ENCODE results near the gene KIAA0040.

KIAA0040 gene

DNA sequence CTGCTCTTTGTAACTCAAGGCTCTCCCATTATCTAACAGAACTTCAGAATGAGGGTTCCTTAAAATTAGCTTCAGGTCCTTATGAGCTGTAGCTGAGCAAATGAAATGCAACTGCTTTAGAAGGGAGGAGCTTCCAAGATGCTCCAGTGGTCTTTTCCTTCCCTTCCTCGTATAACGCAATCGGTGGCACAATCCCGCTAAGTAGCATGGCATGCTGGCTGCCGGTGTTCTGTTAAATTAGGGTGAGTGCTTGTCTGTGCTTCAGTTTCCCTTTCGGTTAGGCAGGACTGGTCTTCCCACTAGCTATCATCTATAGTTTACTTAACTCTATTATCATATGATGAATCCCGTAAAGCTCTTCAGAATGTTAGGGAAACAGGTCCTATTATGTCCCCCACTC lies 917 bp downstream of the KIAA0040 start:
- Histone ChIP-seq H3K36me3 (ENCODE audit: insufficient read depth, low read length) (no peaks in the 10 kb centered on the region; the same call in 1 of the 2 replicates), H3K4me1 (ENCODE audit: insufficient read depth, low read length) (no peaks in the 10 kb centered on the region), H3K9ac (ENCODE audit: low read depth, low read length) (peak overlapping the region; percentile 92), H3K9me3 (ENCODE audit: control insufficient read depth, insufficient read depth, low read length) (no peaks in the 10 kb centered on the region)

DNA sequence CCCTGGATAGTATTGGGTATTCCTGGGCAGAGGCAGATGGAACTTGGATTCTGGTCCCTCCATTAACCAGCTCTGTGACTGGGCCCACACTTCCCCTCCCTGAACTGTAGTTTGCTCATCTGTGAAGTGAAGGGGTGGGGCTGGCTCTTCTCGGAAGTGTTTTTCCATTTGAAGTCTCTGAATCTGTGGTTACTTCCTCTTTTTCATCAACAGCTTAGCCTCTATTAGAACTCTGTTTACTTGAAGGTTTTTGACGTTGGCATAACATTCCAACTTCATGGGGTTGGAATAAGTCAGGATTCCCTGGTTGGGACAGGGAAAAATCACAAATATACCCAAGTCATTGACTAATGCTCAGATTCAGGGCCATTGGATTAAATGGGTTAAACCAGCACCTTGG lies 3.6 kb downstream of the KIAA0040 start:
- Histone ChIP-seq H3K9ac (ENCODE audit: low read depth, low read length) (no peak overlapping the region), H3K36me3 (ENCODE audit: insufficient read depth, low read length) (no peaks in the 10 kb centered on the region; the same call in 1 of the 2 replicates), H3K4me1 (ENCODE audit: insufficient read depth, low read length) (no peaks in the 10 kb centered on the region), H3K9me3 (ENCODE audit: control insufficient read depth, insufficient read depth, low read length) (no peaks in the 10 kb centered on the region)

DNA sequence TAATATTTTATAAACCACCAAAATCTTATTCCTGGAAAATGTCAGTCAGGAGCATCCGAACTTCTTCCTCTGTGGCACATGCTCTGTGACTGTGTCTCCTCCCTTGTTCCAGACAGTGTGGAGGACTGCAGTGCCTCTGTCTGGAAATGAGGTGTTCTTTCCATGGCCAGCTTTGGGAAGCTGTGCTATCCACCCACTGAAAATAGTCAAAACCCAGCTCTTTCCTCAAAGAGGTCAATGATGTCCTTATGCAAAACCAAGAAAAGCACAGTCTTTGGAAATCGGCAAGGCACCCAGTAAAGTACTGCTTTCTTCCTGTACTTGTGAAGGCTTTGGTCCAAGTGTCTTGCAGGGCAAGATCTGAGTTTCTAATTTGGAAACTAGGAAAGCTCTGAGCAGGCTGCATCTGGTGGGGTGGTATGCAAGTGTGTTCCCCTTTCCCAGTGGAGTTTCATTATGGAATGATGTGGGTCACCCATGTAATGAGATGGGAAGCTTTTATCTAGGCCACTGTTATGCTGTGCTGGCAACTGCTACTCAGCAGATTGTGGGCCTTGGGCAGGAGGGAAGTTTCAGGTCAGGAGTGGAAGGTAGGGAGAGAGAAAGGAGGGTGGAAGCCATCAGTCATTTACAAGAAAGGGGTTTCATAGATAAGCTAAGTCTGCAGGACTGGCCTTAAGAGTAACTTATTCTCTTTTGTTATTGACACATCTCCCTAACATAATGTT lies 6.0 kb downstream of the KIAA0040 start:
- Histone ChIP-seq H3K9me3 (ENCODE audit: control insufficient read depth, insufficient read depth, low read length) (no peaks in the 10 kb centered on the region), H3K9ac (ENCODE audit: low read depth, low read length) (no peak overlapping the region), H3K36me3 (ENCODE audit: insufficient read depth, low read length) (no peaks in the 10 kb centered on the region; the same call in 1 of the 2 replicates), H3K4me1 (ENCODE audit: insufficient read depth, low read length) (no peaks in the 10 kb centered on the region; the same call in 1 of the 2 replicates)

DNA sequence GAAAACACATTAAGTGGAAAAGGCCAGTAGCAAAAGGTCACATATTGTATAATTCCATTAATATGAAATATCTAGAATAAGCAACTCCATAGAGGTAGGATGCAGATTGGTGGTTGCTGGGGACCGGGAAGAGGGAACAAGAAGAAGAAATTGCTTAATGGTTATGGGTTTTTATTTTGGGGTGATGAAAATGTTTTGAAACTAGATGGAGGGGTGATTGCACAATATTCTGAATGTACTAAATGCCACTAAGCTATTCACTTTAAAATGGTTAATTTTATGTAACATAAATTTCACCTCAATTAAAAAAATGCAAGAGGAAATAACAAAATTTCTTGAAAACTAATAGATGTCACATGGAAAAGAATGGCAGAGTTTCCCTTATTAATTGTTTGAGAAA lies 6.7 kb downstream of the KIAA0040 start:
- no peaks in the 10 kb centered on the region for H3K9me3 ChIP-seq (ENCODE audit: control insufficient read depth, insufficient read depth, low read length)
- H3K36me3 ChIP-seq (ENCODE audit: insufficient read depth, low read length): no peaks in the 10 kb centered on the region; the same call in 1 of the 2 replicates
- H3K4me1 ChIP-seq (ENCODE audit: insufficient read depth, low read length): no peaks in the 10 kb centered on the region; the same call in 1 of the 2 replicates
- no peak overlapping the region for H3K9ac ChIP-seq (ENCODE audit: low read depth, low read length)

DNA sequence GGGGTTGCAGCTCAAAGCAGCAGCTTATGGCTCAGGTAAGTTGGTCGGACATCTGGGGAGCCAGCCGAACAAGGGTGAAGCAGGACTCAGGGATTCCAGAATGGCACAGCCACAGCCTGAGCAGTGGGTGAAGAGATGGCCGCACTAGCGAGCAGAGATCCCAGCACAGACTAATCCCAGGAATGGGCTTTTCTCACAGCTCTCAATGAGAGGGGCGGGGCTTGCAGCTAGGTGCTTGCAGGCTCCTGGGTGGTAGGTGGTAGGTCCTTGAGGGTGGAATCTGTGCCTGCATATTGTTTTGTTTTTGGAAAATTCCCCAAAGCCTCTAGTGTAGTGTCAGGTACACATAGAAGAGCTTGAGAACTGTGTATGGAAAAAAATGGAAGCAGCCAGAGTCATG lies 9.0 kb downstream of the KIAA0040 start:
- Histone ChIP-seq H3K36me3 (ENCODE audit: insufficient read depth, low read length) (no peaks in the 10 kb centered on the region), H3K9me3 (ENCODE audit: control insufficient read depth, insufficient read depth, low read length) (no peaks in the 10 kb centered on the region), H3K9ac (ENCODE audit: low read depth, low read length) (no peak overlapping the region), H3K4me1 (ENCODE audit: insufficient read depth, low read length) (no peaks in the 10 kb centered on the region; the same call in 1 of the 2 replicates)

DNA sequence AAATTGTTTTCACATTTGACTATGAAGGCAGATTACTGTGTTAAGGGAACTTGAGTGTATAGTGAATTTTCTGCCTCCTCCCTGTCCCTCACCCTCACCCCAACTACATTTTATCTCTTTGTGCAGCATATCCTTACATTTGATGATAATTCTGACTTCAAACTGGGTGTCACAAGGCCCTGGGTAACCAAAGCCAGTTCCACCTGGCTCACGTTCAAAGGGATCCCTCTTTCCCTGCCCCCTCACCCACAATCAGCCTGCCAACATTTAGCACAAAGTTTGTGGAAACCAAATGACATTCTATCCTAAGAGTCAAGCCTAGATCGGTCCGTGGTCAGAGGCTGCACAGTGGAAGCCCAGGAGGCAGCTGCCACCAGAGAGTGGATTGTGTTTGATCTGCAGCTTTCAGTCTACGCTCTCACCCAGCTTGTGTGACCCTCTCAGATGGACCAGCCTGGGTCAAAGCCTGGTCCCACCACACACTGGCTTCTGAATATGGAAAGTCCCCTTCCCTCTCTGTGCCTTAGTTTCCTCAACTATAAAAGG lies 10.3 kb downstream of the KIAA0040 start:
- no peak overlapping the region for H3K9ac ChIP-seq (ENCODE audit: low read depth, low read length)
- H3K9me3 ChIP-seq (ENCODE audit: control insufficient read depth, insufficient read depth, low read length): no peaks in the 10 kb centered on the region
- no peaks in the 10 kb centered on the region for H3K36me3 ChIP-seq (ENCODE audit: insufficient read depth, low read length)
- no peaks in the 10 kb centered on the region; the same call in 1 of the 2 replicates for H3K4me1 ChIP-seq (ENCODE audit: insufficient read depth, low read length)

DNA sequence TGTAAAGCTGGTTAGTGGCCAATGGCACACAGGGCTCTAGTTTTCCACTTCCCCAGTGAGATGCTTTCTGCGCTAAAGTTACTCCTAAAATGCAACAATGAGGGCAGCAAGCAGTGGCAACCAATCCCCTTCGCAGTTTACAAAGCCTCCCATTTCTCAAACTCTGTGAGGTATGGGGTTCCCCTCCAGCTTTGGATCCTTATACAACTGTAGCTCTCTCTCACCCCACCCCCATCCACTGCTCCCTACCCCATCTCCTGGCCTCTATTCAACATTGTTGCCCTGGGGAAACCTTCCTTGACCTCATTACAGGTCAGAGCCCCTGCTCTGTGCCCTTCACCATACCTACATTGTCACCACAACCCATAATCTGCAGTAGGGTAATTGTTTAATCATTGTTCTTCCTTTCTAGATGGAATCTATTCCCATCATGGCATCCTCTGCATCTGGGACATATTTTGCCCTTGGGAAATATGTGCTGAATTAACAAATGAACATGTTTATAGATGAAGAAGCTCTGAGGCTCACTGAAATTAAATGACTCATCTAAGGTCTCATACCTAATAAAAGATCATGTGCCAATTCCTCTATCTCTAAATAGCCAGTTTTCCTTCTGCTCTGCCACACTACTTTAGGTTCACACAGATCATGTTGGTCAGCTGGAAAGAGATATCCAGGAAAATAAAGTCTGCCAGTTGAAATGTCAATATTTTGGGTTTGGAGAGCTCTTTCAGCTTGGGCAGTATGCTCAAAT lies 12.6 kb downstream of the KIAA0040 start:
- H3K9me3 ChIP-seq (ENCODE audit: control insufficient read depth, insufficient read depth, low read length): no peaks in the 10 kb centered on the region
- no peaks in the 10 kb centered on the region for H3K36me3 ChIP-seq (ENCODE audit: insufficient read depth, low read length)
- H3K4me1 ChIP-seq (ENCODE audit: insufficient read depth, low read length): no peaks in the 10 kb centered on the region; the same call in 1 of the 2 replicates
- H3K9ac ChIP-seq (ENCODE audit: low read depth, low read length): no peak overlapping the region

DNA sequence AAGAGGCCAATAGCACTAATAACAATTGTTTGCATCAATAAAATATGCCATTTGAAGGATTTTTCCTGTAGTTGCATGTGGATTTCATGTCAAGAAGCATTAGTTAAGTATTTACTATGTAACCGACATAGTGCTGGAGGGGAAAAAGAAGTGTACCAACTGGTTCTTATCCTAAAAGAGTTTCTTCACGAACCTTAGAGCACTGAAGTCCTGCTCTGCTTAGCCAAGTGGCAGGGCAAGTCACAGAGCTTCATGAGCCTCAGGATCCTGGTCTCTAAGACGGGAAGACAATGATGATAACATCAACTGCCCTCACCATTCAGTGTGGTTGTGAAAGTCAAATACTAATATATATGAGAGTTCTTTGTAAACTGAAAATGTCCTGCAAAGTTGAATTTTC lies 14.1 kb downstream of the KIAA0040 start:
- Histone ChIP-seq H3K4me1 (ENCODE audit: insufficient read depth, low read length) (no peaks in the 10 kb centered on the region; the same call in 1 of the 2 replicates), H3K36me3 (ENCODE audit: insufficient read depth, low read length) (no peaks in the 10 kb centered on the region), H3K9me3 (ENCODE audit: control insufficient read depth, insufficient read depth, low read length) (no peaks in the 10 kb centered on the region), H3K9ac (ENCODE audit: low read depth, low read length) (no peak overlapping the region)

DNA sequence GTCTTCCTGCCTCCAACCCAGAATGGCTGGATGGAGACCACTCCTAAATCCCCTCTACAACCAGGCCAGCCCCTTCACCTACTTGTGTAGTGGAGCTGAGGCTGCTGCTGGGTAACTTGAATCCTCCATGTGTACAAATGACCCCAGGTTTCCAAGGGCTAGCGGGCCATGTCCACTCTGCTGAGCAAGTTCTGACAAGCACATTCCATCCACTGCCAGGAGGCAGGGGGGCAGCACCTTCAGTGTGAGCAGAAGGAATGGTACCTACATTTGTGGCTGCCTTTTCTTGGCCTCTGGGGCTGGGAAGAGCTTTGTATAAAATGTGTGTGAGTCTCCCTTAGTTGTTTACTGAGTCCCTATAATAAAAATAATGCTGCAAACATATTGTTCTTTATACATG lies 14.5 kb downstream of the KIAA0040 start:
- Histone ChIP-seq H3K9me3 (ENCODE audit: control insufficient read depth, insufficient read depth, low read length) (no peaks in the 10 kb centered on the region), H3K9ac (ENCODE audit: low read depth, low read length) (no peak overlapping the region), H3K36me3 (ENCODE audit: insufficient read depth, low read length) (no peaks in the 10 kb centered on the region), H3K4me1 (ENCODE audit: insufficient read depth, low read length) (no peaks in the 10 kb centered on the region)

DNA sequence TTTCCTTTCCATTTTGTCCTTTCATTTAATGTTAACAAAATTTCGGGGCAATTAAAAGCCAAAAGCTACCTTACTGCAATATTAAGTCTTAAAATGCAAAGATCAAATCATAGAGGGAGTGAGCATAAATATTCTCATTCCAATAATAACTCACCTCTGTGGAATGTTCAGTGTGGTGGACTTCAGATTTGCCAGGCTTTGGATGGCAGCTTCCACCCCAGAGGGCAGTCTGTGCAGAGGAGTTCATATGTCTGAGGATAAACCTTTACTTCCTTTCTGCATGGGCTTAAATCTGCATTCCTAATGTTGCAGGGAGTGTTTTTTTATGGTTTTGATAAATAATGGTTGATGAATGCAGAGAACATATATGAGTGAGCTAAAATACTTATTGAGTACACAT lies 16.3 kb downstream of the KIAA0040 start:
- H3K36me3 ChIP-seq (ENCODE audit: insufficient read depth, low read length): no peaks in the 10 kb centered on the region
- H3K9ac ChIP-seq (ENCODE audit: low read depth, low read length): no peak overlapping the region
- H3K4me1 ChIP-seq (ENCODE audit: insufficient read depth, low read length): no peaks in the 10 kb centered on the region
- H3K9me3 ChIP-seq (ENCODE audit: control insufficient read depth, insufficient read depth, low read length): no peaks in the 10 kb centered on the region

DNA sequence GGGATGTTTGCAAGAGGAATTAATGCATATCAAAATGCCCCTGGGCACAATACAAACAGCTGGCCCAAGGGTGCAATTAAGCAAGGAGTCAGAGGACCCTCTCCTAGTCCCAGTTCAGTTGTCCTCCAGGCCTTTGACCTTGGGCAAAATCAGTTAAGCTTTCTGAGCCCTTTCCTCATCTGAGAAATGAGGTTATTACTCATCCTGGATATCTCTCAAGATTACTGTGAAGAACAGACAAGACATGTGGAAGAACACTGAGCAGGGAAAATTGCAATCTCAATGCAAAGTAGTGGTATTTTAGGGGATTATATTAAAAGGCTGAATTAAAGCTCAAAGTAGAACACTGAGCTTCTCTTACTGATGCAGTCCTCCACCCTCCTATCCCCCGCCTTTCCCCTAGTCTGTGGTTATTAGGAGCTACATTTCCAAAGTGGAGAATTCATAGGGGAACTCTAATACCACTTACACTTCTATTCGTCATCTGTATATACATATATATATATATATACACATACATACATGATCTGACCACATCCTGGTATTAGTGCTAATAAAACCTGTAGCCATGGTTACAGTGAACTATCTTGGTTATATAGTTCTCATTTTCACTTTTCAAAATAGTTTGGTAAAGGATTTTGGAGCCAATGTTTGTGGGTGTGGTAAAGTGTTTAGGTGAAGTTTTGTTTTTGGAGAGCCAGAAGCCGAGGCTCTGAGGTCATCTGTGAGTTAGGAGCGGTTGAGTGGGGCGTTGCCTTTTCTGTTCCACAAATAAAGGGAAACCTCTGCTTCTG lies 18.1 kb downstream of the KIAA0040 start:
- Histone ChIP-seq H3K9ac (ENCODE audit: low read depth, low read length) (no peak overlapping the region), H3K4me1 (ENCODE audit: insufficient read depth, low read length) (no peaks in the 10 kb centered on the region), H3K36me3 (ENCODE audit: insufficient read depth, low read length) (no peaks in the 10 kb centered on the region), H3K9me3 (ENCODE audit: control insufficient read depth, insufficient read depth, low read length) (no peaks in the 10 kb centered on the region)

DNA sequence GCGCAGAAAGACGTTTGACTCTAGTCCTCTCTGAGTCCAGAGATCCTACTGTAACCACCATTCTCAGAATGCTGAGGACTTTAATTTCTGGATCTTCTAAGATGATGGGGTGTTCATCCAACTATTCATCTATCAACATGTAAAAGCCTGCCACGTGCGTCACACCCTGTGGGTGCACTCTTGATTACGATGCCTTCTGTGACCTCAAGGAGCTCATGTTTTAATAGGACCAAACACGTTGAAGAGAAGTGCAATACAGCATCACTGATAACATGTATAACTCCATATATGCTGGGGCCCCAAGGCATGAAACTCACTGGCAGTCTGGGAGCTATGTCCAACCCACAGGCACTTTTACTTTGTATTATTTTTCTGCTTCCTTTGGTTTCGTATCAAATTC lies 19.0 kb downstream of the KIAA0040 start:
- Histone ChIP-seq H3K36me3 (ENCODE audit: insufficient read depth, low read length) (no peaks in the 10 kb centered on the region), H3K9me3 (ENCODE audit: control insufficient read depth, insufficient read depth, low read length) (no peaks in the 10 kb centered on the region), H3K9ac (ENCODE audit: low read depth, low read length) (no peak overlapping the region), H3K4me1 (ENCODE audit: insufficient read depth, low read length) (no peaks in the 10 kb centered on the region)

DNA sequence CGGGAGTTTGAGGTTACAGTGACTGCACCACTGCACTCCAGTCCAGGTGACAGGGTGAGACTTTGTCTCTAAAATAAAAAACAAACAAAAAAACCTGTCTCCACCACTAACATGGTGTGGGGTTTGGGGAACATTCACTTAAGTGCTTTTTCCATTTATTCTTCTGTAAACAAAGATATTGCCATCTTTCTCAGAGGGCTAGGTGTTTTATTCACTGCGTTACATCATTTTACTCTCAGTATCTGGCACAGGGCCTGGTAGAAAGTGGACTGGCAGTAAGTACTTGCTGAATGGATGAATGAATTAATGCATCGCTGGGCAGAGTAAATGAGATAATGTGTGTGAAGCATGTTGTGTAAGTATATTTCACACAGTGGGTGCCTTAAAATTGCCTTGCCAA lies 20.1 kb downstream of the KIAA0040 start:
- H3K9ac ChIP-seq (ENCODE audit: low read depth, low read length): no peak overlapping the region
- H3K9me3 ChIP-seq (ENCODE audit: control insufficient read depth, insufficient read depth, low read length): no peaks in the 10 kb centered on the region
- H3K4me1 ChIP-seq (ENCODE audit: insufficient read depth, low read length): no peaks in the 10 kb centered on the region
- H3K36me3 ChIP-seq (ENCODE audit: insufficient read depth, low read length): no peaks in the 10 kb centered on the region
